ENCODE results near the gene COBL. TPM values are rescaled to one million over a fixed set of nuclear protein-coding genes. Genes with fewer than 3 reads are reported as not detected.

COBL gene
- total and polyA plus RNA-seq, 2 of the 8 experiments (the other 6 are each of a cell fraction or from before 2014, with no cell fraction given): 13.8 to 40.4 TPM

DNA sequence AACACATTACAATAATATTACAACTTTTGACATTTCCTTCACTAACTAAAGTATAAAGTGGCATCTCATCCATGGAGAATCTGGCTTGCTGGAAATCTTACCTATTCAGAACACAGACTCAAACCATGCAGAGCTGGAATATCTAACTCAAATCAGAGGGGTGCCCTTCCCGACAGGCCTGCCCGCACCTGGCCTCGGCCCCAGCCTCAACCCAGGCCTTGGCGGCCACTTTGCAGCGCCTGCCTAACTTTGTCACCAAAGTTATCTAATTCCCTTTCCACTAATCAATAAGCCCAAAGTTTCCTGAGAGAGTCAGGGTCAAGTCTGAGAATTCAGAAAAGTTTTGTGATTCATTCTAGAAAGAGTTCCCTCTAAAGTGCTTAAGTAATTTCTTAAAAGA is 212.9 kb downstream of the COBL start:
- no peak overlapping the region for H2AFZ ChIP-seq (ENCODE audit: low read length)
- DNase-seq (ENCODE audit: low read depth in 1 of 2, low spot score in 2 of 2) (no peak), FAIRE-seq (no peak)
- no peaks in the 10 kb centered on the region for H4K20me1 ChIP-seq (replicated peaks in 1 of 2; ENCODE audit: control insufficient read depth in 1 of 2, insufficient read depth in 2 of 2, low read length in 2 of 2)
- H3K23me2 ChIP-seq (ENCODE audit: low read depth, low read length): no peaks in the 10 kb centered on the region
- H3K79me1 ChIP-seq (ENCODE audit: low read depth, low read length): 0 out of 2 replicates have a peak, but pooled peaks cover 3% of the 10 kb centered on the region
- H4K8ac ChIP-seq (ENCODE audit: extremely low read depth, insufficient read depth, low read length): no peak overlapping the region
- H3K9ac ChIP-seq (replicated peaks in 1 of 4; ENCODE audit: extremely low read depth in 1 of 4, low read depth in 3 of 4, low read length in 3 of 4): no peak overlapping the region; a peak in 1 of 7 replicates
- H4K91ac ChIP-seq (replicated peaks; ENCODE audit: insufficient read length, low read length): no peak overlapping the region
- no peak overlapping the region for H3K27ac ChIP-seq (ENCODE audit: low read depth, low read length)
- 90% methylated on average over 5 of the region's 5 CpGs; no CpG with 5 or more reads in 1 of the 2 experiments for WGBS, 2 experiments (ENCODE audit: extremely low coverage in 1 of 2, insufficient coverage in 1 of 2, insufficient read length in 1 of 2, insufficient replicate concordance in 2 of 2, low coverage in 1 of 2, low lambda C conversion rate in 2 of 2, missing lambda C conversion rate in 1 of 2)
- H3K14ac ChIP-seq (ENCODE audit: insufficient read length): no peak overlapping the region
- no peak overlapping the region for H3K4me2 ChIP-seq (ENCODE audit: insufficient read depth in 1 of 2, low read depth in 2 of 2, low read length in 2 of 2)
- no peaks in the 10 kb centered on the region for H3K79me2 ChIP-seq (ENCODE audit: control insufficient read depth in 1 of 2, insufficient read depth in 2 of 2, low read length in 2 of 2)
- no peaks in the 10 kb centered on the region for H3K36me3 ChIP-seq (ENCODE audit: control insufficient read depth in 2 of 4, insufficient read depth in 4 of 4, low read length in 3 of 4)
- TF ChIP-seq PHF8 (conservative IDR thresholded peaks at IDR 0.05; ENCODE audit: low read depth, low read length) (no peak), YY1 (IDR thresholded peaks at IDR 0.05; ENCODE audit: low read depth, low read length) (no peak), CEBPB (IDR thresholded peaks at IDR 0.05; ENCODE audit: low read depth, low read length) (no peak), USF2 (IDR thresholded peaks at IDR 0.05; ENCODE audit: low read length) (no peak), TAF1 (IDR thresholded peaks at IDR 0.05; ENCODE audit: low read depth, low read length) (no peak), GTF2F1 (IDR thresholded peaks at IDR 0.05; ENCODE audit: borderline replicate concordance, low read depth, low read length) (no peak)
- TF ChIP-seq, protein P1, sequence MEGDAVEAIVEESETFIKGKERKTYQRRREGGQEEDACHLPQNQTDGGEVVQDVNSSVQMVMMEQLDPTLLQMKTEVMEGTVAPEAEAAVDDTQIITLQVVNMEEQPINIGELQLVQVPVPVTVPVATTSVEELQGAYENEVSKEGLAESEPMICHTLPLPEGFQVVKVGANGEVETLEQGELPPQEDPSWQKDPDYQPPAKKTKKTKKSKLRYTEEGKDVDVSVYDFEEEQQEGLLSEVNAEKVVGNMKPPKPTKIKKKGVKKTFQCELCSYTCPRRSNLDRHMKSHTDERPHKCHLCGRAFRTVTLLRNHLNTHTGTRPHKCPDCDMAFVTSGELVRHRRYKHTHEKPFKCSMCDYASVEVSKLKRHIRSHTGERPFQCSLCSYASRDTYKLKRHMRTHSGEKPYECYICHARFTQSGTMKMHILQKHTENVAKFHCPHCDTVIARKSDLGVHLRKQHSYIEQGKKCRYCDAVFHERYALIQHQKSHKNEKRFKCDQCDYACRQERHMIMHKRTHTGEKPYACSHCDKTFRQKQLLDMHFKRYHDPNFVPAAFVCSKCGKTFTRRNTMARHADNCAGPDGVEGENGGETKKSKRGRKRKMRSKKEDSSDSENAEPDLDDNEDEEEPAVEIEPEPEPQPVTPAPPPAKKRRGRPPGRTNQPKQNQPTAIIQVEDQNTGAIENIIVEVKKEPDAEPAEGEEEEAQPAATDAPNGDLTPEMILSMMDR (IDR thresholded peaks at IDR 0.05; ENCODE audit: control extremely low read depth in 1 of 3, insufficient read depth in 1 of 3, low read depth in 1 of 3, low read length in 3 of 3): no peak
- H2BK12ac ChIP-seq (ENCODE audit: low read depth, low read length): no peak overlapping the region
- no peak overlapping the region for H3K4ac ChIP-seq (replicated peaks; ENCODE audit: insufficient read length, low read depth, low read length)
- H2BK20ac ChIP-seq (ENCODE audit: low read length): no peak overlapping the region
- H3K4me1 ChIP-seq (replicated peaks in 1 of 4; ENCODE audit: control insufficient read depth in 3 of 4, insufficient read depth in 4 of 4, low read length in 3 of 4): peaks cover 0 to 11% (median 5%) of the 10 kb centered on the region in 4 experiments; a peak in 4 of 7 replicates
- CTCF ChIA-PET (ENCODE audit: partially characterized antibody): no interaction called here
- H3K27me3 ChIP-seq (replicated peaks in 1 of 4; ENCODE audit: control insufficient read depth in 3 of 4, extremely low read depth in 1 of 4, insufficient read depth in 3 of 4, low read length in 3 of 4): no peaks in the 10 kb centered on the region
- H2AK5ac ChIP-seq (ENCODE audit: low read depth, low read length): no peak overlapping the region
- H3K56ac ChIP-seq (replicated peaks; ENCODE audit: insufficient read length, low read depth, low read length): no peak overlapping the region
- no peak overlapping the region for H2BK5ac ChIP-seq (ENCODE audit: low read depth, low read length)
- no peak overlapping the region for H4K5ac ChIP-seq (ENCODE audit: insufficient read length, low read depth, low read length)
- no peak overlapping the region for H3K4me3 ChIP-seq (ENCODE audit: extremely low read depth in 1 of 4, insufficient read depth in 2 of 4, low read depth in 3 of 4, low read length in 4 of 4)
- H3K9me3 ChIP-seq (ENCODE audit: insufficient read depth in 2 of 2, low read depth in 1 of 2, low read length in 1 of 2): no peaks in the 10 kb centered on the region
- POLR2A ChIA-PET (ENCODE audit: partially characterized antibody): no interaction called here
- no peak overlapping the region for H2BK15ac ChIP-seq (ENCODE audit: low read length)
- H2BK120ac ChIP-seq (replicated peaks; ENCODE audit: low read depth, low read length): no peak overlapping the region
- H3K18ac ChIP-seq (ENCODE audit: extremely low read depth, low read length): no peak overlapping the region
- H3K23ac ChIP-seq (ENCODE audit: insufficient read length): no peak overlapping the region
